Activated CD8-positive, alpha-beta memory T cell treated with anti-CD3 and anti-CD28 coated beads, Interleukin-2, amount 50 U/mL, for 4 hours (primary cell): ENCODE measurements around the gene EPGN.

Source experiments
- DNase-seq: peaks from one replicate; pipeline ENCODE4 v3.0.0-alpha.2; 2020

EPGN gene

GRCh38 chr4:74344031-74344430 is 35.8 kb downstream of the EPGN start:
- DNase-seq: no peak

DNA sequence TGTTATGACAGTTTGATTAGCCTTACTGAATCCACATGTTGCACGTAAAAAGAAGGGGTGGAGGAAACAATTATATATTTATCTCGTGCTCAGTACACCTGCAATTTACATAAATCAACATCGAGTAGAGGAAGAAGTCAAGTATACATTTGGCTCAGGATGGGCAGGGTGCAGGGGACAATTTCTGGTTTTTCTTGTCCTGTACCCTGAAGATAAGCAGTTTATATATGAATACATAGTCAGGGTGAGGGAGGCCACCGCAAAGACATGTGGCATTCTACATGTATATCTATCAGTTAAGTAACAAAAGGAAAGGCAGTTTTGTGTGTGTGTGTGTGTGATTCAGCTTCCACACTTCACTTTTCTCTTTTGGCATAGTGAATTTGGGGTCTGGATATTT is 45.6 kb downstream of the EPGN start:
- no peak for DNase-seq

- no peak for DNase-seq
Observed at GRCh38 chr4:74357965-74358364, 49.7 kb downstream of the EPGN start.

- DNase-seq: no peak
Observed at GRCh38 chr4:74361671-74362070, 53.4 kb downstream of the EPGN start.

DNA sequence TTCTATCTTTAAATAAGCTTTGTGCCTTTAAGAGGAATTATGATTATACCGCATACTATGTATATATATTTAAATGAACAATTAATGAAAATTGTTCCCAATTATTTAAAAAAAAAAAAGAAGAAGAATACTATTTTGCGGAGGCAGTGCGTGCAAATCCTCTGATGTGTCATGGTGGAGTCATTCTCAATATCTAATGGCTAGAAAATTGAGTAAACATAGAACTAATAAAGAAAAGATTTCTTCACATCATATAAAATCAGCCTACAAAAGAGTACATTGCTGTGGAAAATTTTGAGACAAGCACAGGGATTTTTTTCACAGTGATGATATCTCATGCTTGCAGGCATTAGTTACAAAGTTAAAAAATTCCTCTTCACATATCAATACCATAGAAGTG is 54.1 kb downstream of the EPGN start:
- DNase-seq: no peak

DNA sequence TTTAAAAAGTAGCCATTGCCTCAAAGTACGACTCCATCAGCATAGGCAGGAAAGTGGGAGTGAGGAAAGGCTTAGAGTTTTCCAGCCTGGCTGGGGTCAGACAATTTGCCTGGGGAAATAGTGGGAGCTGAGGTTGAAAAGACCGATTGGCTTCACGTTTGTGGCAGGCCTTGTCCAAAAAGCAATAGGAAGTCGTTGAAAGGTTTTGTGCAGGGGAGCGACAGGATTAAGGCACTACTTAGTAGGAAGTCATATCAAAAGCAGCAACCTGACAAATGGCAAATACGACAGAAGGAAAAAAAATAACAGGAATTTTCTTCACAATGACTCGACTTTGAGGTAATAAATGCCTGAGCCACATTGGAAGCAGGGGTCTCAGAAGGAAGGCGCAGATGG is 56.0 kb downstream of the EPGN start:
- DNase-seq: no peak

- no peak for DNase-seq
Observed at GRCh38 chr4:74364652-74365491, 56.6 kb downstream of the EPGN start, which contains the start of gene EREG. Gene EREG, plus strand, starts transcription at chr4:74365145. Its CDS starts 164 bp downstream, at chr4:74365309.

- DNase-seq: no peak
Observed at GRCh38 chr4:74365761-74366160, 57.5 kb downstream of the EPGN start.
